Activated CD8-positive, alpha-beta memory T cell treated with anti-CD3 and anti-CD28 coated beads, Interleukin-2, amount 50 U/mL, for 24 hours (primary cell): ENCODE results near the gene ATG7.

ENCODE experiments used
- DNase-seq: peaks from one replicate; pipeline ENCODE4 v3.0.0-alpha.2; 2020; ENCODE audit errors: extremely low read depth

The ATG7 gene, protein sequence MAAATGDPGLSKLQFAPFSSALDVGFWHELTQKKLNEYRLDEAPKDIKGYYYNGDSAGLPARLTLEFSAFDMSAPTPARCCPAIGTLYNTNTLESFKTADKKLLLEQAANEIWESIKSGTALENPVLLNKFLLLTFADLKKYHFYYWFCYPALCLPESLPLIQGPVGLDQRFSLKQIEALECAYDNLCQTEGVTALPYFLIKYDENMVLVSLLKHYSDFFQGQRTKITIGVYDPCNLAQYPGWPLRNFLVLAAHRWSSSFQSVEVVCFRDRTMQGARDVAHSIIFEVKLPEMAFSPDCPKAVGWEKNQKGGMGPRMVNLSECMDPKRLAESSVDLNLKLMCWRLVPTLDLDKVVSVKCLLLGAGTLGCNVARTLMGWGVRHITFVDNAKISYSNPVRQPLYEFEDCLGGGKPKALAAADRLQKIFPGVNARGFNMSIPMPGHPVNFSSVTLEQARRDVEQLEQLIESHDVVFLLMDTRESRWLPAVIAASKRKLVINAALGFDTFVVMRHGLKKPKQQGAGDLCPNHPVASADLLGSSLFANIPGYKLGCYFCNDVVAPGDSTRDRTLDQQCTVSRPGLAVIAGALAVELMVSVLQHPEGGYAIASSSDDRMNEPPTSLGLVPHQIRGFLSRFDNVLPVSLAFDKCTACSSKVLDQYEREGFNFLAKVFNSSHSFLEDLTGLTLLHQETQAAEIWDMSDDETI

DNA sequence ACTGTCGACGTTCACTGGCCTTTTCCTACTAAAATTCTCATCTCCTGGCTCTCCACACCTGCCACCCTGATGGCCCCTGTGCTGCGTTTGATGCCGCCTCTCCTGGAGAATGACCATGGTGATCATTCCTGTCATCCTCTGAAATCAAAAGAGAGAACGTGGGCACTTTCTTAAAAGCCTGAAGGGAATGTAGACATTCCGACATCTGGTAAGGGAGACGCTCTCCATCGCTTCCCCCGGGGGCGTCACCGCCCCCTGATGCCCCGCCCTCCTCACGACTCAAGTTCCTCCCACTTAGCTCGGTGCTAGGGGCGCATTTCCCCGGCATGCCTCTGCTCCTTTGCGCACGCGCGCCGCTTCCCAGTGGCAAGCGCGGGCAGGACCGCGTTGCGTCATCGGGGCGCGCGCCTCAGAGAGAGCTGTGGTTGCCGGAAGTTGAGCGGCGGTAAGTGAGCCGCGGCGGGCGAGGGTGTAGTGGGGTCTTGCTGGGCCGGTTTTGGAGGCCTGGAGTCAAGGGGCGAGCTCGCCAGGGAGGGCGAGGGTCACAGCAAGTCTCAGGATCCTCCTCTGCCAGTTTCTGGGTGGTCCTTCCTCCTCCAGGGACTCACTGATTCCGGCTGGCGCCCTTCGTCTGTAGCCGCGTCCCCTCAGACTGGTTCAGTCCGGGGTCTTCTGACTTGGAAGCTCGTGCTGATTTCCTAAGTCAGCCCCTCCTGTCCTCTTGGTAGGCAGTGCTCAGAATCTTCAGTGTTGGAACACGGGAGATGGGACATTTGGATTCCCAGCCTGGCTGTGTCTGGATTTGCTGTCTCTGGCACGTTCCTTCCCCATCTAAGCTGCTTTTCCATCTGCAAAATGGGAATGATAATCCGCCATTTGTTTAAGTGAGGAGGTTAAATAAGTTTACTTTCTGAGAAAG lies at the start of gene ATG7:
TSS of gene ATG7 (plus strand) at position 412 of the 919 bp plus-strand sequence. CDS start 26,299 bp downstream, outside the sequence.
- peak; percentile 89 for DNase-seq

DNA sequence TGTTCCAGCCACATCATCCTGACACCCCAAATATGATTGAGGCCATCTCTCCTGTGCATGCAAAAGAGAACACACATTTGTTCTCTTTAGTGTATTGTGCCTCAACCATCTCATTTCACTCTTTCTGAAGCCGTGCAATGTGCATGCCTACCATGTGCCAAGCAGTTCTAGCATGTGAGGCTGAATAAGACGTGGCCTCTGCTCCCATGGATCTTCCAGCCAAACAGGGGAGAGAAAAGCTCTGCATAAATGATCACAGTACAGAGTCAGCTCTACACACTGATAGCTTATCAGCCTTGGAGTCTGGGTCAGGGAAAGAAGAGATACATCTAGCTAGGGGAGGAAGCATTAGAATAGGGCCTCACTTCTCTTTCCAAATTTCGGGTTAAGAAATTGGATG lies 48.2 kb upstream of the ATG7 start:
- no peak for DNase-seq

GRCh38 chr3:11224870-11225229 lies 47.3 kb upstream of the ATG7 start:
- no peak for DNase-seq

GRCh38 chr3:11226042-11226370 lies 46.2 kb upstream of the ATG7 start:
- no peak for DNase-seq

GRCh38 chr3:11228041-11228440 lies 44.2 kb upstream of the ATG7 start:
- no peak for DNase-seq

GRCh38 chr3:11230125-11230524 lies 42.1 kb upstream of the ATG7 start:
- no peak for DNase-seq

DNA sequence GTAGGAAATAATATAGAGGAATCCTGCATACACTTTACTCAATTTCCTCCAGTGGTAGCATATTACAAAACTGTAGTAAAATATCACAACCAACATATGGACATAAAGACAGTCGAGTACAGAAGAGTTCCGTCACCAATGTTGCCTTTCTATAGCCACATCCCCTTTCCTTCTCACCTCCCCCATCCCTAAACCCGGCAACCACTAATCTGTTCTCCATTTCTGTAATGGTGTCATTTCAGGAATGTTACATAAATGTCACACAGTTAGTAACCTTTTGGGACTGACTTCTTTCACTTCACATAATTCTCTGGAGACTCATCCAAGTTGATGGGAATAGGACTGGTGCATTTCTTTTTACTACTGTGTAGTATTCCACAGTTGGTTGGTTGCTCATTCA lies 41.4 kb upstream of the ATG7 start:
- DNase-seq, result no peak

DNA sequence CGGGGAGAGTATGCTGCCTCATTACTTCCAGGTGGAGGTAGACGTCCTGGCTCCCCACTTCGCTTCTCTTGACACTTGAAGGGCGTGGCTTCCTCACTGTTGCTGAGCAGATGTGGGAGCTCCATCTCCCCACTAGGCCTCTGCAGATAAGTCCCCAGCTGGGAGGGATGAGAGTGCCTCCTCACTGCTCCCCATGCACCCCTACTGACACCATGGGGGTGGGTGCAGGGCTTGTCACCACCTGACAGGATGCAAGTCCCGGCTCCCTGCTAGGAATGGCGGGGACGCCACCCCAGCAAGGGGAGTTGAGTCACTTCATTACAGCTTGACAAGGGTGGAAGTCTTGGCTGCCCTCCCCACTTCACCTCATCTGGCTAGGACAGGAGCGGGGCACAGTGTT lies 36.8 kb upstream of the ATG7 start:
- DNase-seq, result no peak

DNA sequence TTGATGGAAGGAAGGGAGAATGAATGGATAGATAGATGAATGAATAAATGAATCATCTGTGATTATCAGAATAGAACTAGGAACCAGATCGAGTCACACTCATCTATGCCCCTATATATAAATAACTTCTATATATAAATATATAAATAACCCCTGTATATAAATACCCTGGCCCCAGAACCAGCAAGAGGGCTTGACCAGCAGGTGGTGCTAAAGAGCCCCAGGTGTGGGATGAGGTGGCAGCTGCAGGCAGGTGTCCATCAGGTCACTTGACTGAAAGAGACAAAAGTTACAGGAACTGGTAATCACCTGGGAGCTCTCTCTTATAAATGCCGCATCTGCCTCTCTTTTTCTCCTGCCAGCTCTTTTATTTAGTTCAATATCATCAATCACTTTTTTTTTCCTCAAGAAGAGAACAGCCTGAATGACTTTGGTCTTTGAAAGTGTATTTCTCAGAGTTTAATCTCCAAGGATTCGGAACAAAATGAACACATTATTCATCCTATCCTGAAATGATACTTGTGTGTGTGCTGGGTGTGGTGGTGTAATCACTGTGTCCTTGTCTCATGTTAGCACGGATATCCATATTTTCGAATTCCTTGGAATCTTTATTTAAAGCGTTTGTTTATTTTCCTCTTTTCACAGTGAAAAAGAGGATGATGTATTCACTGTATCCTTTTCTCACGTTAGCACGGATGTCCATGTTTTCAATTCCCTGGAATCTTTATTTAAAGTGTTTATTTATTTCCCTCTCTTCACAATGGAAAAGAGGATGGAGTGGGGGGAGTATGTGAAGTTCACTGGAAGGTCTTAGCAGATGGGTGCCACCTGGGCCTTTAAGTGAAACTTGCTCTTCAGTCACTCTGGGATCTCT lies 35.4 kb upstream of the ATG7 start:
- DNase-seq, result peak; percentile 31

DNA sequence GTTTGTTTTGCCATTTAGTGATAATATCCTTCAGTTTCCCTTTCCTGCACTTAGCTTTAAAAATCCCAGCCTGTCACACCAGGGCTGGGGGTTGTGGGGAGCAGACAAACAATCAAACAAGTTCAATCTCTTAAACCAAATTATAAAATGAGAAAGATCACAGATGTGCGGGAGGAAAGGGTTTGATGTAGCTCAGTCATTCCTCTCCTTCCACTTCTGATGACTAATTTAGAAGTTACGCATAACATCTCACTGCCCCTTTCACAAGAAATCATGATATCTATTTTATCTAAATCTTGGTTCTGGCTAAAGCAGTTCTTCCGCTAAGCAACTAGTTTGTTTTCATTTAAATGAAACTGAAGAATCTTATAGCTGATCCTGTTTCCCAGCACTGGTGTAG lies 34.1 kb upstream of the ATG7 start:
- no peak for DNase-seq

DNA sequence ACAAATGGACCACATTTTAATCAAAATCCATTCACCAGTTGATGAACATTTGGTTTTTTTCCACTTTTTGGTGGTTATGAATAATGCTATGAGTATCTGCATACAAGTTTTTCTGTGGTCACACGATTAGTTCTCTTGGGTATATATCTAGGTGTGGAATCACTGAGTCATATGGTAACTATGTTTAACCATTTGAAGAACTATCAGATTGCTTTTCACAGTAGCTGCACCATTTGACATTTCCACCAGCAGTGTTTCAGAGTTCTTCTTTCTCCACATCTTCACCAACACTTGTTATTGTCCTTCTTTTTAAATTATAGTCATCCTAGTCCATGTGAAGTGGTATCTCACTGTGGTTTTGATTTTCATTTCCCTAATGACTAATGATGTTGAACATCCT lies 33.3 kb upstream of the ATG7 start:
- no peak for DNase-seq

- no peak for DNase-seq
Observed at GRCh38 chr3:11239796-11240195, 32.4 kb upstream of the ATG7 start.

DNA sequence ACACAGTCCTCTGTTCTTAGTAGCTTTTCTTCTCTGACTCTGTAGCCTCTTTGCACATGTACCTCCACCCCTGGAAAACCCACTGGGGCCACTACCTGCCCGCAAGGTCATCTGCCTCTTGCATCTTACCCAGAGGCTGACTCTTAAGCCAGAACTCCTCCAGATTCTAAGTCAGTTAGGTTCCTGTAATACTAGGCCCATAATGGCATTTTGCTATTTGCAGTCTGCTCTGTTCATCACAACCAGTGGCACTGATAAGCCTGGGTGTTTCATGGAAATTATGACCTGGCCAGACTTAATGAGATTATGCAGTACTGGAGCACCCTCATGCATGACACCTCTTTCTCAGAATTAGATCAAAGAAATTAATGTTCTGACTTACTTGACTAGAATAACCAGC lies 31.7 kb upstream of the ATG7 start:
- DNase-seq, result peak; percentile 20

DNA sequence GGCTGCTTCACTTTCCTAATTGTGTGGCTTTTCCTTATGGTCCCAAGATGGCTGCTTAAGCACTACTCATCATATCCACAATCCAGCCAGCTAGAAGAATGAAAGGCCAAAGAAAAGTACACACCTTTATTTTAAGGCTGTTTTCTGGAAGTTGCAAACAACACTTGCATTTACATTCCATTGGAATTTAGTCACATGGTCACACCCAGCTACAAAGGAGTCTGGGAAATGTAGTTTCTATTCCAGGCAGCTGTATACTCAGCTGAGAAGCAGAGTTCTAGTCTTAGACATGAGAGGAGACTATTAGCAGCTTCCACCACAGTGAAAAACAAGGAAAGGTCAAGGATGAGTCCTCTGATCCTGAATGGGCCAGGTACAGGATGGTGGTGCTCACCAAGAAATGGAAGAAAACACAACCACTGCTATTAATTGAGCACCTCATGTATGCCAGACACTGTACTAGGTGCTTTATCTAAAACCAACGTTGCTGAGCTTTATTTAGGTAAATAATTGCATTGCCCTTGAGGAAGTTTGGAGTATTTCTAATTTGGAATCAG lies 28.0 kb upstream of the ATG7 start:
- no peak for DNase-seq

- no peak for DNase-seq
Observed at GRCh38 chr3:11245276-11245675, 26.9 kb upstream of the ATG7 start.

DNA sequence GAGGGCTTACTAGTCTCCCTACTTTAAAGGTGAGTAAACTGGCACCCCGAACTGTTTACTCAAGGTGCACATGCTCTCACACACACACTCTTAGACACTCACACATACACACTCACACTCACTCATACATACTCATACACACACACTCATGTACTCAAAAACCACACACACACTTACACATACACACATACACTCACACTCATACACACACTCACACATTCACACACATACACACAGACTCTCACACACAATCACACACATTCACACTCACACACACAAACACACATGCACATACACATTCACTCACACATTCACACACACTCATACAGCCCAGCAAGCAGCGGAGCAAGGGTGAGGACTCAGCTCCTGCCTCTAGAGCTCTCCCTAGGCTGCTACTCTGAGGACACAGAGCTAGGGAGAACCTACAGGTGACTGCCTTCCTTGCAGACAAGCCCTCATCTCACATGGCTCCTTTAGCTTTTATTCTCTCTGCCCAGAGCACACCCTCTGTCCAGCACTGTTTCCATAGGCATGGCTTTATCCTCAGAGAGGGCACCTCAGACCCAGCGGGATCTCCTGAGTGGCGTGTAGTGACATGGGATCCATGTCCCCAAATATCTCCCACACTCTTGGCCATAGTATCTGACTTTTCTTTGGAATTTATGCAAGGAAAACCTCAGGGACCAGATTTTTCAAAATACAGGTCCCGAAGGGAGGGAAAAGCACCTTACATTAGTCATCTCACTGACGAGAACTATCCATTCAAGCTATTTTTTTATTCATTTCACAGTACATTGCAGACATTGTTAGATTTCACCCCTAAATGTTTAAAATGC lies 26.2 kb upstream of the ATG7 start:
- DNase-seq, result no peak

- no peak for DNase-seq
Observed at GRCh38 chr3:11246663-11246970, 25.6 kb upstream of the ATG7 start.

- no peak for DNase-seq
Observed at GRCh38 chr3:11247362-11247761, 24.8 kb upstream of the ATG7 start.

DNA sequence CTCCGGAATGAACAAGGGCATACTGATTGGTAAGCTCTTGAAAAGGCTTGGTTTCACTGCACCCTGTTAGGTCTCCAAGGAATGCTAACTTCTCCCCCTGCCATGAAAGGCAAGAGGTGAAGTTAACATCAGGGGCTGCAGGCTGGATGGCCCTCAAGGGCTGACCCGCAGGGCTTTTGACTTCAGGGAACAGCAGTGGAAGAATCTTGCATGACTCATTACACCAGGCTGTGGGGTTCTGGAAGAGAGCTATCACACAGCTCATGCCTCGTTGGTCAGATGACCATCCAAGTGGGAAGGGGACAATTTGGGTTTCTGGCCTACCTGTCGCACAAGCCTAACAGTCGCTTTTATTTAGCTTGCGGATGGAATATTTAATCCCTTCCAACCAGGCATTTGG lies 23.6 kb upstream of the ATG7 start:
- no peak for DNase-seq
